GM21528 (cell line): ENCODE results near the gene DNAH7.
"Not testable (repeated sequence)": the region's sequence is repeated elsewhere in the genome, so short reads cannot be mapped to it uniquely, and the experiment has no call there.

Experiments used
- ATAC-seq: cut with Tn5 transposase; IDR thresholded peaks from one replicate; pipeline ENCODE4 v1.9.1; 2021; ENCODE audit warnings: mild to moderate bottlenecking, moderate library complexity; ENCODE audit not compliant: unreplicated experiment, low FRiP score

Gene DNAH7

GRCh38 chr2:195985741-195986140 is 82.9 kb downstream of the DNAH7 start:
- ATAC-seq: no peak

- no peak for ATAC-seq
These were observed 83.5 kb downstream of the DNAH7 start for GRCh38 chr2:195984923-195985726.

GRCh38 chr2:195967336-195967735 is 101.3 kb downstream of the DNAH7 start:
- no peak for ATAC-seq

GRCh38 chr2:195961873-195962272 is 106.8 kb downstream of the DNAH7 start:
- peak; percentile 88 for ATAC-seq

GRCh38 chr2:195959341-195959740 is 109.3 kb downstream of the DNAH7 start:
- no peak for ATAC-seq

GRCh38 chr2:195956725-195957124 is 111.9 kb downstream of the DNAH7 start:
- ATAC-seq: no peak

- ATAC-seq: no peak
These were observed 123.6 kb downstream of the DNAH7 start for GRCh38 chr2:195945056-195945455.

- ATAC-seq: no peak
These were observed 131.5 kb downstream of the DNAH7 start for GRCh38 chr2:195937176-195937575.

GRCh38 chr2:195934484-195934883 is 134.2 kb downstream of the DNAH7 start:
- ATAC-seq: no peak

- ATAC-seq: no peak
These were observed 139.1 kb downstream of the DNAH7 start for GRCh38 chr2:195929531-195929930.

- no peak for ATAC-seq
These were observed 143.5 kb downstream of the DNAH7 start for GRCh38 chr2:195925120-195925519.

GRCh38 chr2:195923889-195924288 is 144.7 kb downstream of the DNAH7 start:
- ATAC-seq: no peak

GRCh38 chr2:195917021-195917600 is 151.5 kb downstream of the DNAH7 start:
- ATAC-seq: not testable (repeated sequence)

GRCh38 chr2:195912079-195912478 is 156.6 kb downstream of the DNAH7 start:
- ATAC-seq: no peak

- ATAC-seq: no peak
These were observed 158.1 kb downstream of the DNAH7 start for GRCh38 chr2:195910570-195910969.

- ATAC-seq: no peak
These were observed 158.7 kb downstream of the DNAH7 start for GRCh38 chr2:195909926-195910325.

- no peak for ATAC-seq
These were observed 161.2 kb downstream of the DNAH7 start for GRCh38 chr2:195907474-195907873.

GRCh38 chr2:195903956-195904355 is 164.7 kb downstream of the DNAH7 start:
- ATAC-seq: no peak

- ATAC-seq: no peak
These were observed 165.8 kb downstream of the DNAH7 start for GRCh38 chr2:195902857-195903256.

- ATAC-seq: no peak
These were observed 169.4 kb downstream of the DNAH7 start for GRCh38 chr2:195899226-195899625.

GRCh38 chr2:195898505-195899191 is 170.0 kb downstream of the DNAH7 start:
- ATAC-seq: no peak

GRCh38 chr2:195891081-195891480 is 177.6 kb downstream of the DNAH7 start:
- no peak for ATAC-seq
